NCI-H2029 (cell line): ENCODE results near the gene OSBPL8.
"Not testable (repeated sequence)": the region's sequence is repeated elsewhere in the genome, so short reads cannot be mapped to it uniquely, and the experiment has no call there.

Experiments used
- DNase-seq: peaks from one replicate; lab custom pipeline; 2025; lab: John Stamatoyannopoulos, UW

OSBPL8 gene

DNA sequence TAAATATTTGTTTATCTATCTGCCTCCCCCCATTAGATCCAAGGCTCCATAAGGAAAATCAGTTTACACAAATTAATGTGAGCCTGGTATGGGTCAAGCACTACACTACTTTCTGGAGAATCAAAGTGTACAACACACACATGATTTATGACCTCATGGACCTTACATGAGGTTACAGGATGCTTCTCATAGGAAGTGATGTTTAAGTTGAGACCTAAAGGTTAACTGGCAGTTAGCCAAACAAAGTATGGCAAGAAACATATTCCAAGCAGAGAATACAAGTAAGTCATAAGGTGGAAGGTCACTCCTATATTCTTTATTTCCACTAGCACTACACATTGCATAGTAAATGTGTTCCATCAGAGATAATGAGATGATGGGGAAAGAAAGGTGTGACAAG, 39.2 kb downstream of the OSBPL8 start:
- no peak for DNase-seq

DNA sequence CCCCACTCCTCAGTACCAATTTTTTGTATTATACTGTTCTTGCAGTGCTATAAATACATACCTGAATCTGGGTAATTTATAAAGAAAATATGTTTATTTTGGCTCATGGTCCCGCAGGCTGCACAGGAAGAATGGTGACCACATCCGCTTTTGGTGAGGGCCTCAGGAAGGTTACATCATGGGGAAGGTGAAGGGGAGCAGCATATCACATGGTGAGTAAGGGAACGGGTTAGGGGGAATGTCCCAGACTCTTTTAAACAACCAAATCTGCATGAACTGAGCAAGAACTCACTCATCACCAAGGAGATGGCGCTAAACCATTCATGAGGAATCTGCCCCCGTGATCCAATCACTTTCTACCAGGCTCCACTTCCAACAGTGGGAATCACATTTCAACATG, 40.0 kb downstream of the OSBPL8 start:
- no peak for DNase-seq

DNA sequence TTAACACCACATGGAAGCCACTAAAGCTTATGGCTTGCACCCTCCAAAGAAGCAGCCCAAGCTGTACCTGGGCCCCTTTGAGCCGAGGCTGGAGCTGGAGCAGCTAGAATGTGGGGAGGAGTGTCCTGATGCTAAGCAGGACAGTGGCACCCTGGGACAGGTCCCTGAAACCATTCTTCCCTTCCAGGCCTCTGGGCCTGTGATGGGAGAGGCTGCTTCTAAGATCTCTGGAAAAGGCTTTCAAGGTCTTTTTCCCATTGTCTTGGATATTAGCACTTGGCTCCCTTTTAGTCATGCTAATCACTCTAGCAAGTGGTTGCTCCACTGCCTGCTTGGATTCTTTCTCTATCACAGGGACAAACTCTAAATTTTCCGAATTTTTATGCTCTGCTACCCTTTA, 40.9 kb downstream of the OSBPL8 start:
- no peak for DNase-seq

DNA sequence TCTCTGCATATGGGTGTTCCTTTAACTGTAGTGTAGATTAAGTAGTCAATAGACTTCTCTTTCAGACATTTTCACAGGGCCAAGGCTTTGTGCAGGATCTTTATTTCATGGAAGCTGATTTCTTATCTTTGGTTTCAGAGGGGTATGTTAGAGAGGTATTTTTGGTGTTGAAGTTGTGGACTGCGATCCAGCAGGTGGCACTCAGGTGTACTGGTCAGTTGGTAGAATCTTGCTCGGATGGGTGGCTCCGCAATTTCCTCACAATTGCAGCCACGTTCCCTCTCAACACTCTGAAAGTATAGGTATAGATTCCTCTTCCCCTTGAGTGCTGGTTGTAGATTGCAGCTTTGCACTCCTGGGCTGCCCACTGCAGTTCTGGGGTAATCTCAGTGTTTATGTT, 44.3 kb downstream of the OSBPL8 start:
- DNase-seq, result no peak

DNA sequence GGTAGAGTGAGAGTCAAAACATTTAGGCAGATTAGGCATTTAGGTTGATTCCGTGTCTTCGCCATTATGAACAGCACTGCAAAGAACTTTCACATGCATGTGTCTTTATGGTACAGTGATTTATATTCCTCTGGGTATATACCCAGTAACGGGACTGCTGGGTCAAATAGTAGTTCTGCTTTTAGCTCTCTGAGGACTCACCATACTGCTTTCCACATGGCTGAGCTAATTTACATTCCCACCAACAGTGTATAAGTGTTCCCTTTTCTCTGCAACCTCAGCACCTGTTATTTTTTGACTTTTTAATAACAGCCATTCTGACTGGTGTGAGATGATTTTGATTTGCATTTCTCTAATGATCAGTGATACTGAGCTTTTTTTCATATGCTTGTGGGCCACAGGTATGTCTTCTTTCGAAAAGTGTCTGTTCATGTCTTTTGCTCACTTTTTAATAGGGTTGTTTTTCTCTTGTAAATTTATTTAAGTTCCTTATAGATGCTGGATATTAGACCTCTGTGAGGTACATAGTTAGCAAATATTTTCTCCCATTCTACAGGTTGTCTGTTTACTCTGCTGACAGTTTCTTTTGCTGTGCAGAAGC, 48.4 kb downstream of the OSBPL8 start:
- not testable (repeated sequence) for DNase-seq

DNA sequence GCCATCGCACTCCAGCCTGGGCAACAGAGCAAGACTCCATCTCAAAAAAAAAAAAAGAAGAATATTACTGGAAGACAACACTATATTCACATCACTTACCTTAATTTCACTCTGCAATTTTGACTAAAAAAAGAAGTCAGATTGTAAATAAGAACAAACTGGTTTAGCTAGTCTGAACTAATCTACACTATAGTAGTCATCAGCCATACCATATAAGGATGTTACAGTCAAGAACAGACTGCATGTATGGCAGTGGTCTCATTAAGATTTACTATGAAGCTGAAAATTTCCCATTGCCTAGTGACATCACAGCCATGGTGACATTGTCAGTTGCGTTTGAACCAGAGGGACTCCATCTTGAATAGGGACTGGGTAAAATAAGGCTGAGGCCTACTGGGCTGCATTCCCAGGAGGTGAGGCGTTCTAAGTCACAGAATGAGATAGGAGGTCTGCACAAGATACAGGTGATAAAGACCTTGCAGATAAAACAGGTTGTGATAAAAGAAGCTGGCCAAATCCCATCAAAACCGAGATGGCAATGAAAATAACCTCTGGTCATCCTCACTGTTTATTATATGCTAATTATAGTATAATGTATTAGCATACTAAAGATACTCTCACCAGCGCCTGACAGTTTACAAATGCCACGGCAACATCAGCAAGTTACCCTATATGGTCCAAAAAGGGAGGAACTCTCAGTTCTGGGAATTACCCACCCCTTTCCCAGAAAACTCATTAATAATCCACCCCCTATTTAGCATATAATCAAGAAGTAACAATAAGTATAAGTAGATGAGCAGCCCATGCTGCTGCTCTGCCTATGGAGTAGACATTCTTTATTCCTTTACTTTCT, 51.2 kb downstream of the OSBPL8 start:
- no peak for DNase-seq

DNA sequence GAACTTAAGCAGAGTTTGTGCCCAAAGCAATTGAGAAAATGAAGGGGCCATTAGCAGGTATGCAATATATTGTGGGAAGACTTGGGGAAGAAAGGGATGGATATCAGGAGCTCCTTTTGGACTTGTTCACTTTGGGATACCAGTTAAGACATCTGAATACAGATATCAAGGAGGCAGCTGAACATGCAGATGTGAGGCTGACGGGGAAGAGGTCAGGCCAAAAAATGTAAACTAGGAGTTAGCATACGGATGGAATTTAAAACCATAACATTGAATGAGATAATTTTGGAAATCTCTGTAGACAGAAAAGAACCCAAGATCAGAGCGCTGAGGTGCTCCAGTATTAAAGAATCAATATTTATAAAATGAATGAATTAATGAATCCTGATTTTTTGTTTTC, 53.4 kb downstream of the OSBPL8 start:
- no peak for DNase-seq

DNA sequence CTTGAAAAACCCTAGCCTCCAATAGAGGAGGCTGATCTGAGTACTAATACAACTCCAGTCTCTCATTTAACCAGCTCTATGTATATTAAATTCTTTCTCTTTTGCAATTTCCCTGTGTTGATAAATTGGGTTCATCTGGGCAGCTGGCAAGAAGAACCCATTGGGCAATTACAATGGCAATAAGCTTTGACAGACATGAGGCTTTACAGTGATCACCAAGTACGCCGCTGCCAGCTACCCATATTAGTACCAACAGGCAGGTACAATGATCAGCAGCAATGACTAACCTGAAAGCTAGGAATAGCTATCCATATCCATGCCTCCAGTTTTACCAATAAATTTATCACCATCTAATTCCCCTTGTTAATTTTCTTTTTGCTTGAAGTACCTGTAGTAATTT, 54.5 kb downstream of the OSBPL8 start:
- DNase-seq, result no peak

DNA sequence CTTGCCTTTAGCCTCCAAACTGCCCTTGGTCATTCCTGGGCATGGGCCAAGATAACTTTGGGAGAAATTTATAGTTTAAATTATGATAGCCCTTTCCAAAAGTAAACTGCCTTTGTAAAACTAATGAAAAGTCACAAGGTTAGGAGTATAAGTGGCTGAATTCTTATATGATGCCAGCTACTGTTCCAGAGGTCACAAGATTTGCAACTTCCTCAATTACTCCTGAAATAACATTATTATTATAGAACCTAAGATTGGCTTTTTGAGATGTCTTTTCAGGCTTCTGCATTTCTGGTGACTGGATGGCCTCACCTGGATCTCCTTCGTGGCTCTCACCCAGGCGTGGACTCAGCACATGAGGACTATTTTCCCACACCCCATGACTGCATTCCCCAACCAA, 55.0 kb downstream of the OSBPL8 start:
- DNase-seq, result no peak

DNA sequence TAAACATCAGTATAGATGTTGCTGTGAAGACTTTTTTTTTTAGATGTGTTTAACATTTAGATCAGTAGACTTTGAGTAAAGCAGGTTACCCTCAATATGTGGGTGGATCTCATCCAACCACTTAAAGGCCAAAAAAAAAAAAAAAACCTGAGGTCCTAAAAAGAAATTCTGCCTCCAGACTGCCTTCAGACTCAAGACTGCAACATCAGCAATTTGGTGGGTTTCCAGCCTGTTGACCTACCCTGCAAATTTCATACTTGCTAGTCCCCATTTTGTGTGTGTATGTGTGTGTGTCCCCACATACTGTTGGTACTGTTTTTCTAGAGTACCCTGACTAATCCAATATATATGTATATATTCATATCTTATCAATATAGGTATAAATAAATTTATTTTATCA, 55.6 kb downstream of the OSBPL8 start:
- no peak for DNase-seq

DNA sequence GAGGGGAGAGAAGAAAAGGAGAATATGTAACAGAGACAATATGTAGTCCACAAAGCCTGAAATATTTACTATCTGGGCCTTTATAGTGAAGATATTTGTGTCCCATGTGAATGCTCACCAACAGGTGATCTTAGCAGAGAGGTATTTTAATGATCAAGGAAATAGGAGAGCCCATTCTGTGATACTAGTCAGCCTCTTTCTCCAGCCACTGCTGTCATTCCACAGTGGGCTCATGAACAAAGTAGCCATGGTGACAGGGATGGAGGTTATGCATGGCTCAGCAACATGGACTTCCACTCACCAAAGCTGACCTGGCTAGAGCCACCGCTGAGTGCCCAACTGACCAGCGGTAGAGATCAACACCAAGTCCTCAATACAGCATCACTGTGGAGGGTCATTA, 58.2 kb downstream of the OSBPL8 start:
- DNase-seq, result no peak

DNA sequence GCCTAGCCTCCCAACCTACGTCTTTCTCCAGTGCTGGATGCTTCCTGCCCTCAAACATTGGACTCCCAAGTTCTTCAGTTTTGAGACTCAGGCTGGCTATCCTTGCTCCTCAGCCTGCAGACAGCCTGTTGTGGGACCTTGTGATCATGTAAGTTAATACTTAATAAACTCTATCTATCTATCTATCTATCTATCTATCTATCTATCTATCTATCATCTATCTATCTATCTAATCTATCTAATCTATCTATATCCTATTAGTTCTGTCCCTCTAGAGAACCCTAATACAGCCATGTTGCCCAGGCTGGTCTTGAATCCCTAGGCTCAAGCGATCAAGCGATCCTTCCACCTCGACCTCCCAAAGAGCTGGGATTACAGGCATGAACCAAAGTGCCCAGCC, 60.4 kb downstream of the OSBPL8 start:
- DNase-seq, result not testable (repeated sequence)

DNA sequence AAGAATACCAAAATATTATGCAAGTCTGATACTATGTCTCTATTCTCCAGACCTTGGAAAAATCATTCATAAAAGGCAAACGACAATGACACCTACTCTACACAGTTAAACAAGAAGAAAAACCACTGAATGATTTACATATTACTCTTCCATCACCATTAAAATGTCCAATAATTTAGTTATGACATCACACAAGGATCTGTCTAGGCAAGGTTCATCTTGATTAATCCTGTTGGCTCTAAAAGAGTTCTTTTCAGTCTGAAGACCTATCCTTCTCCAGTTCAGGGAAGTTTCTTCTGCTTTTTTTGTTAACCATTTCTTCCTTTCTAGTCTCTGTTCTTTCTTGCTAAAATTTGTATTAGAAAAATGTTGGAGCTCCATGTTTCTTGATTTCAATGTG, 64.0 kb downstream of the OSBPL8 start:
- DNase-seq, result no peak

DNA sequence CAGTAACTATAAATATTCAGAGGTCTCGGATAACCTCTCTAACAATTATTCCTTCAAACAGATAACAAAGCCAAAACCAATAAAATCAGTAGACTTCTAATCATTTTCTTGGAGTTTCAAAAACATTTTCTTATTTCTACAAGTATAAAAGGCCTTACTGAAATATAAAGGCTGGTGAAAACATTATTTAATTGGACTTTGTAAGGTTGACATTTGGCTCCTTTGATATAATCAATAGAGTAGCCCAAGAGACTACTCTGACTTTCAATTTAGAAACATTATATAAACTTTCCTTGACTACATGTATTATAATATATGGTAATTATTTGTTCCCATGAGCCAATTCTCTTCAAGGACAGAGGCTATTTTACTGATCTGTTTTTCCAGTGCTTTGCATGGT, 68.3 kb downstream of the OSBPL8 start:
- DNase-seq, result no peak

DNA sequence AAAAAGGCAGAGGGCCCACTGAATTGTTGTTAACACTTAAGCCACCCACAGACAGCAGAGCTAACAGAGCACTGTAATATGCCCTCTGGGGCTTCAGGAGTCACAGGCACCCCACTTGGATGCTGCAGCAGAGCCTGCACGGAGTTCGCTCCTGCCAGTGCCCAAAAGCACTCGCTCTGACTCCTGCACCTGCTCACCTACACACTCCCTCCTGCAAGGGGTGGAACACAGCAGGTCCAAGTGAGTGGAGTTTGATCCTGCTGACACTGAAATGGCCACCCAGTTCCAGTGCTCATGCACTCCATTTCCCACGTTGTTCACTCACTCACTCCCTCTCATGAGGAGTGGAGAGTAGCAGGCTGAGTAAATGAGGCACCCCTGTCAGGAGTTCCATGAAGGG, 68.8 kb downstream of the OSBPL8 start:
- no peak for DNase-seq

DNA sequence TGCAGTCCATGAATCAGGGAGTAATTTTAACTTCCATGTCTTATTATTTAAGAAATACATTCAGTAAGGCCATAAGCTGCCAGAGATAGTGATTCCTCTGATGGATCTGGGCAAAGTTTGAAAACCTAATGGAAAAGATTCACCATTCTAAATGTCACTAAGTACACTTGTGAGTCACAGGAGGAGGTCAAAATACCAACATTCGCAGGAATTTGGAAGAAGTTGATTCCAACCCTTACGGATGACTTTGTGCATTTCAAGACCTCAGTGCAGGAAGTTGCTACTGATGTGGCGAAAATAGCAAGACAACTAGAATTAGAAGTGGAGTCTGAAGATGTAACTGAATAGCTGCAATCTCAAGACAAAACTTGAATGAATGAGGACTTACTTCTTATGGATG, 69.8 kb downstream of the OSBPL8 start:
- DNase-seq, result no peak

DNA sequence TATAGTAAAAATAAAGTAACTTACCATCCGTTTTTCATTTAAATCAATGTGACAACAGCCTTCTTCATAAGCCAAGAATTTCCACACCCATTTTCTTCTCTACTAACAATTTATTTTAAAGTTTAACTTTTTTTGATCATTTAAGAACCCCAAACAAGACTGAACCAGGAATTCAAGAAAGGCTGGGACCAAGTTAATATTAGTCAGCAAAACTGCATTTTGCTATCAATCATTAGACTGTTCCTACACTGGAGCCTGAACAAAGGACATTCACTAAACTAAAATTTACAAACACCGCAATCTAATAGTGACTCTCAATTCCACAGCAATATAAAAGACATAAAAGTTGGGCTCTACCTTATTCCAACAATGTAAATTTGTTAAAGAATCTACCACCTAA, 73.6 kb downstream of the OSBPL8 start:
- DNase-seq, result no peak

DNA sequence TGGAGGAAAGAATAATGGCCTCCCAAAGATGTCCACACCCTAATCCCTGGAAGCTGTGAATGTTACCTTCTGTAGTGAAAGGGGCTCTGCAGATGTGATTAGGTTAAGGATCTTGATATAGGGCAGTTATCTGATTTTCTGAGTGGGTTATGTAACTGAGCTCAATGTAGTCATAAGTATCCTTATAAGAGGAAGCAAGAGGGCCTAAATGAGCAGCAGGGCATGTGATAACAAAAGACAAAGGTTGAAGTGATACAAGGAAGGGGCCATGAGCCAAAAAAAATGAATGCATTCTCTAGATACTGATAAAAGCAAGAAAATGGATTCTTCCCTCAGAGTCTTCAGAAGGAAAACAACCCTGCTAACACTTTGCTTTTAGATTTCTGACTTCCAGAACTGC, 78.8 kb downstream of the OSBPL8 start:
- peak; percentile 6 for DNase-seq

DNA sequence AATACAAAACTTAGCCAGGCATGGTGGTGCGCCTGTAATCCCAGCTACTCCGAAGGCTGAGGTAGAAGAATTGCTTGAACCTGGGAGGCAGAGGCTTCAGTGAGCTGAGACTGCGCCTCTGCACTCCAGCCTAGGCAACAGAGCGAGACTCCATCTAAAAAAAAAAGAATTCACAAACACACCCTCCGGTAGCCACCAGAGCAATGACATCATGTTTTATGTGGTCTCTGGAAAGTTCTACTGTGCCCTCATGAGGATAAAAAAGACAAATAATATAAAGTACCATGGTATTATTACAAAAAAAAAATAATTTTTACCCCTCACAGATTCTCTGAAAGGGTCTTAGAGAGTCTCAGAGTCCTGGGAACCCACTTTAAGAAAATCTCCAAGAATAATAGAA, 81.5 kb downstream of the OSBPL8 start:
- DNase-seq, result no peak

DNA sequence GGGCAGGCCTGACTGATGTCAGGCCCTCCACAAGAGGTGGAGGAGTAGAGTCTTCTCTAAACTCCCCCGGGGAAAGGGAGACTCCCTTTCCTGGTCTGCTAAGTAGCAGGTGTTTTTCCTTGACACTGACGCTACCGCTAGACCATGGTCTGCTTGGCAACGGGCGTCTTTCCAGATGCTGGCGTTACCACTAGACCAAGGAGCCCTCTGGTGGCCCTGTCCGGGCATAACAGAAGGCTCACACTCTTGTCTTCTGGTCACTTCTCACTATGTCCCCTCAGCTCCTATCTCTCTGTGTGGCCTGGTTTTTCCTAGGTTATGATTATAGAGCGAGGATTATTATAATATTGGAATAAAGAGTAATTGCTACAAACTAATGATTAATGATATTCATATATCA, 86.7 kb downstream of the OSBPL8 start:
- not testable (repeated sequence) for DNase-seq

DNA sequence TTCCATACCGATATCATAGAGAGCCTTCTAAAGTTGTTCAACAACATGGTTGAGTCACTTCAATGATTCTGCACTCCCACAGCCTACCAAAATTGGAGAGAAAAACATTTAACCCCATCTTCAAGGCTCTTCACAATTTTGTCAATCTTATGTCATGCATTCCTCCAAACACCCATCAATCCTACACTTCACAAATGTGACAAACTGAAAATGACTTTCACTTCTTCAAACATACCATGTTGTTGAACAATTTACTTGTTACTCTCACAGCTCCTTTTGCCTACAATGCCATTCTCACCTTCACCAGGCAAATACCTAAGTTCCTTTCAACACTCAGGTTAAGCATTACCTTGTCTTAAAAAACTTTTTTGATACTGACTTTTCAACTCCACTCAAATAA, 88.0 kb downstream of the OSBPL8 start:
- DNase-seq, result no peak

DNA sequence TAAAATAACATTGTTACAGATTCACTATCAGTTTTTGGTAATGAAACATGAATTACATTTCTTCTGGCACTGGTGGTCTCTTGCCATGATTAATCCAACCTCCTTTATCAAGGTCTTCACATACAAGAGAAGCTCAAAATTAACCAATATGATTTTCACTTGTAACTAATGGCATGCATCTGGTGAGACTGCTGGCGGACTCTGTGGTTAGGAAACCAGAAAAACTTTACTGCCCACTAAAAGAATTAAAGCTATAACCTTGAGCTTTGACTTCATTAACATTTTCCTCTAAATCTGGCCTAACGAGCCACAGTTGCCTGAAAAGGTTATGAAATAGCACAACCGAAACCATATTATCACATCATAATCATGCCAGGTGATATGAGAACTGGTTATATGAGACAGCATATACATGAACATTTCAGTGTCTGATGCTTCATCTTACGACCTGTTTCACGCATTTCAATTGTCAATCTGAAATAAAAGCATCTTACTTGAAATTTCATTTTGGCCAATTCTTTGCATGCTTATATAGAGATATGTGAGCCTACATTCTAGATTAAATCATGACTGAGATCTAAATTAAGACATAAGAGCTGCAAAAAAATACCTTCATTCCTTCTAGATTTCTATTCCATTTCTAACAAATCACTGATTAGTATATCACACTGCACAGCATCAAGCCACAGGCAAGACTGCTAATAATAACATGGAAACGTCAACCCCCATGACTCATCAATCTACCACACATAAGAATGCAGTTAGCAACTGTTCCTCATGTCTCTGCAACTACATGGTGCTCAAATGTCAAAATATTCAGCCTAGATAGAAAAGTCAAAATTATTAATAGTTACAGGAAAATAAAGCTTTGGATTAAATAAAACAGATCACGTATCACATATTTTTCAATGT, 89.3 kb downstream of the OSBPL8 start:
- no peak for DNase-seq

DNA sequence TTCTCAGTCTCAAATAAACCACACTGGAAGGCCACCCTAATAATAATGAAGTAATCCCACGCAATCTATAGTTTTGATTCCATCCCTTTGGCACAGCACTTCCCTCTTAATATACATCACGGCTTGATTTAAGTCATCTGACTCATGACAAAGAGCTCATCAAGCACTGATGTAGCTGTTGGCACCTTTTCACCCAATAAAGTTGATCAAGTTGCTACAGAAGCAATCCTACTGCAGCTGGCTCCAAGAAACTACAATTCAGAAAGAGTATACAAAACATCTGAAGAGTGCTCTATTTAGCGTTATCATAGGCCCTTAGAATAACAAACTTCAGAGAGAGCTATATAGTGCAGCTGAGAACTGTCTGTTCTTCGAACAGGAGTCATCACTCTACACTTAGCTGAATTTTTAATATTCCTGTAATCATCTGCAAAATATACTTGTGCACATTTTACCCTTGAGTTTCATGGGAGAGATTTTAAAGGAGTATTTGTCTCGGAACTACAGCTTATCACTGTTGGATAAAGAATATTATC, 94.9 kb downstream of the OSBPL8 start:
- DNase-seq, result no peak
